Endothelial cell of umbilical vein (primary cell): Measurements from ENCODE around the gene ZBTB25. TPM values are rescaled to one million over a fixed set of nuclear protein-coding genes. Genes with fewer than 3 reads are reported as not detected.

Experiments
- BruUV-seq: library from RNA; stranded (reverse); fragments of 400-500 nt; replicated peaks from 2 replicates; lab custom pipeline; 2021; lab: Mats Ljungman, UMichigan
- CTCF ChIA-PET: fragments of 300-600, 350-600 bp; sonication (Branson Sonifier 250); formaldehyde crosslinking; loops from one replicate; lab custom pipeline; 2021; ENCODE audit warnings: antibody characterized with exemption, inconsistent platforms; lab: Charles Lee
- POLR2A ChIA-PET: fragments of 300-600, 350-600 bp; sonication (Branson Sonifier 250); formaldehyde crosslinking; loops from one replicate; lab custom pipeline; 2021; ENCODE audit warnings: antibody characterized with exemption, inconsistent platforms; lab: Charles Lee
- DNase-seq: peaks from one replicate; pipeline ENCODE4 v3.0.0-alpha.2; 2011; ENCODE audit warnings: low read depth, low spot score
- FAIRE-seq: peaks from 2 replicates; lab custom pipeline; 2011; peaks lifted over from hg19 to GRCh38; lab: Jason Lieb, UNC
- H2AFZ ChIP-seq: 2 replicates; pipeline ENCODE4 v1.6.0; 2012; ENCODE audit warnings: low read depth, low read length, control low read depth, inconsistent platforms
- H3K27ac ChIP-seq: 2 replicates; pipeline ENCODE4 v1.5.1; 2011; ENCODE audit warnings: low read depth, mild to moderate bottlenecking, control low read depth, low read length, moderate library complexity; ENCODE audit not compliant: insufficient read depth
- H3K27me3 ChIP-seq, 2 experiments: 2 replicates each; pipeline versions ENCODE4 v1.6.0 to v1.6.1; 2011; ENCODE audit warnings: low read length in 2 of 2, mixed read lengths in 1 of 2; ENCODE audit not compliant: control insufficient read depth in 2 of 2, insufficient read depth in 2 of 2
- H3K36me3 ChIP-seq, 2 experiments: 2 replicates in 1 of 2; 3 replicates in 1 of 2; pipeline ENCODE4 v1.5.1; 2011; ENCODE audit warnings: low read length in 2 of 2, mild to moderate bottlenecking in 1 of 2, moderate library complexity in 1 of 2; ENCODE audit not compliant: control insufficient read depth in 2 of 2, insufficient read depth in 2 of 2; ENCODE audit errors: extremely low read depth in 1 of 2
- H3K4me1 ChIP-seq: 3 replicates; pipeline ENCODE4 v1.5.1; 2011; ENCODE audit warnings: mild to moderate bottlenecking, low read length; ENCODE audit not compliant: control insufficient read depth, insufficient read depth; ENCODE audit errors: extremely low read depth
- H3K4me2 ChIP-seq: 2 replicates; pipeline ENCODE4 v1.6.1; 2011; ENCODE audit warnings: low read length, control low read depth, mixed read lengths; ENCODE audit not compliant: insufficient read depth
- H3K4me3 ChIP-seq, 3 experiments: fragments of 200-600 bp in 1 of 3; sonication (generic), shearing (Covaris generic) in 1 of 3; replicated peaks in 1 of 3; 2 replicates each; pipeline ENCODE4 v1.5.1; 2011 to 2016; ENCODE audit warnings: control low read depth in 3 of 3, low read length in 3 of 3, mild to moderate bottlenecking in 2 of 3, inconsistent platforms in 1 of 3, low read depth in 1 of 3, moderate library complexity in 1 of 3; ENCODE audit not compliant: insufficient read depth in 1 of 3
- H3K79me2 ChIP-seq: 2 replicates; pipeline ENCODE4 v1.6.0; 2012; ENCODE audit warnings: low read length, inconsistent platforms; ENCODE audit not compliant: control insufficient read depth, insufficient read depth
- H3K9ac ChIP-seq: replicated peaks from 2 replicates; pipeline ENCODE3; 2011; ENCODE audit warnings: low read length, control low read depth; ENCODE audit not compliant: insufficient read depth; ENCODE audit errors: extremely low read depth
- H3K9me1 ChIP-seq: replicated peaks from 3 replicates; pipeline ENCODE4 v1.6.0; 2011; ENCODE audit warnings: mild to moderate bottlenecking, low read length; ENCODE audit not compliant: control insufficient read depth, insufficient read depth; ENCODE audit errors: extremely low read depth
- H3K9me3 ChIP-seq: replicated peaks from 2 replicates; pipeline ENCODE4 v1.5.1; 2012; ENCODE audit warnings: low read length, inconsistent platforms; ENCODE audit not compliant: control insufficient read depth, insufficient read depth
- H4K20me1 ChIP-seq: replicated peaks from 2 replicates; pipeline ENCODE3; 2011; ENCODE audit warnings: mild to moderate bottlenecking, low read length; ENCODE audit not compliant: control insufficient read depth, insufficient read depth; ENCODE audit errors: extremely low read depth
- EZH2 ChIP-seq: IDR thresholded peaks from 2 replicates; pipeline ENCODE4 v1.6.1; 2012; ENCODE audit warnings: borderline replicate concordance, low read depth, mild to moderate bottlenecking, moderate library complexity, low read length, inconsistent platforms; ENCODE audit not compliant: severe bottlenecking
- GATA2 ChIP-seq: IDR thresholded peaks from 2 replicates; pipeline ENCODE4 v1.7.0; 2011; ENCODE audit warnings: low read depth, mild to moderate bottlenecking, moderate library complexity, mixed read lengths, low read length; ENCODE audit not compliant: insufficient read length, insufficient read depth
- dilution Hi-C: fragments of 300-500 bp; cut with MboI; formaldehyde crosslinking; loops from one replicate; pipeline ENCODE4 v1.15.0; 2019; ENCODE audit warnings: low sequenced_read_pairs; ENCODE audit not compliant: extremely low pct_ligation_motif_present
- intact Hi-C: fragments of 100-400 bp; cut with micrococcal nuclease; formaldehyde crosslinking; loops from one replicate; pipeline ENCODE4 v1.10.0; 2022
- polyA plus RNA-seq, 4 experiments: library from polyadenylated mRNA; depleted of rRNA in 3 of 4; stranded (reverse) in 3 of 4; unstranded in 1 of 4; fragments of >200 nt; gene quantifications; 2 replicates each; pipeline versions ENCODE4 v1.2.1 to v1.2.3, GENCODE V29; 2011 to 2012; ENCODE audit warnings: missing spikeins in 1 of 4
- total RNA-seq: library from RNA; stranded (reverse); gene quantifications from 2 replicates; pipeline ENCODE4 v1.2.3, GENCODE V29; 2021
- TF ChIP-seq, protein P1 (sequence below): IDR thresholded peaks from 2 replicates; pipeline ENCODE4 v1.6.1; 2011; ENCODE audit not compliant: insufficient read depth, insufficient read length
- TF ChIP-seq, protein P2 (sequence below), 2 donors: IDR thresholded peaks; 1 replicate in 1 of 2; 2 replicates in 1 of 2; pipeline ENCODE4 v1.5.1; 2011; ENCODE audit warnings: low read length in 2 of 2, mild to moderate bottlenecking in 2 of 2, moderate library complexity in 2 of 2, control low read depth in 1 of 2, inconsistent platforms in 1 of 2, low read depth in 1 of 2; ENCODE audit not compliant: insufficient read depth in 1 of 2; ENCODE audit errors: extremely low read depth in 1 of 2

ZBTB25 gene
- total and polyA plus RNA-seq, 2 donors (not counting 3 experiments of a cell fraction or from before 2014, with no cell fraction given) = 3.2 to 7.7 TPM

DNA sequence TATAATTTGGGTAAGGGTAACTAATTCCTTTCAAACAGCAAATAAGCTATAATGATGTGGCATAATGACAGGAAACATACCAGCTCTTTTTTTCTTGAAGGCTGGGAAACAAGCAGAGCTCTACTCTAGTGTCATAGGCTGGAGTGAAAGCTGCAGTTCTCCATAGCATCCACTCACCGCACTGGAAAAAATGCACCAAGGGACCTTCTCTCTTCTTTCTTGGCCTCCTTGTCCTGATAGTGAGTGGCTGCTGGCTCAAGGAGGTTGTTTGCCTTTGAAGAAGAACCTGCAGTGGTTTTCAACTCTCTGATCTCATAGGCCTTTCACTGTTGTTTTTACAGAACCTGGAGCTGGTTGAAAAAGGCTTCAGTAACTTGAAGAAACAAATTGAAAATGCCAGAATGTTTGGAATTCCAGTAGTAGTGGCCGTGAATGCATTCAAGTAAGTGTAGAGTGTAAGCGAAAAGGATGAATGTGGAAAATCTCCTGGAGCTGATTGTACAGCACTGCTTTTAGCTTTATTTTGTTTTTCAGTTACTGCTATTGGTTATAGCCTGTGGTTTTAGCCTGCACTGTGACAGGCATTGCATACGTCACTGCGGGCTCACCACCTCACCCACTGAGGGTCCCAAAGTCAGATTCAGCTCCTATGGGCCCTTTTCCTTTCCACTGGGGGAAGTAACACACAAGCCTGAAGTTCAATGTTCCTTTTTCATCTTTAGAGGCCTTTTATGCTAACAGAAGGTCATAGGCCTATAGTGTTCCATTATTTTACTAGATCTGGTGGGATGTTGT, 55.6 kb downstream of the ZBTB25 start:
- Histone ChIP-seq H3K36me3 (peaks cover 0 to 4% of the 10 kb centered on the region in 2 experiments), H3K4me1 (peaks cover 16% of the 10 kb centered on the region), H3K4me3 (no peak overlapping the region), H3K9me3 (no peaks in the 10 kb centered on the region), H3K4me2 (no peak overlapping the region), H2AFZ (no peak overlapping the region), H3K27ac (no peak overlapping the region), H3K9ac (no peak overlapping the region), H3K79me2 (no peaks in the 10 kb centered on the region), H3K27me3 (no peaks in the 10 kb centered on the region), H4K20me1 (no peaks in the 10 kb centered on the region), H3K9me1 (no peaks in the 10 kb centered on the region)
- POLR2A ChIA-PET = no interaction called here
- intact Hi-C loops = no loop called here
- CTCF ChIA-PET = interaction anchor here (0.5 to 1.8 kb wide), 5 partner anchors 12 to 145 kb away, joined by 3 to 7 read pairs (median 4); no protein-coding TSS in a partner anchor
- no peak for TF ChIP-seq EZH2
- TF ChIP-seq, protein P1, sequence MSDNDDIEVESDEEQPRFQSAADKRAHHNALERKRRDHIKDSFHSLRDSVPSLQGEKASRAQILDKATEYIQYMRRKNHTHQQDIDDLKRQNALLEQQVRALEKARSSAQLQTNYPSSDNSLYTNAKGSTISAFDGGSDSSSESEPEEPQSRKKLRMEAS = no peak
- DNase-seq = no peak
- dilution Hi-C loops = no loop called here
- BruUV-seq = no TSS peak
- no peak for FAIRE-seq

DNA sequence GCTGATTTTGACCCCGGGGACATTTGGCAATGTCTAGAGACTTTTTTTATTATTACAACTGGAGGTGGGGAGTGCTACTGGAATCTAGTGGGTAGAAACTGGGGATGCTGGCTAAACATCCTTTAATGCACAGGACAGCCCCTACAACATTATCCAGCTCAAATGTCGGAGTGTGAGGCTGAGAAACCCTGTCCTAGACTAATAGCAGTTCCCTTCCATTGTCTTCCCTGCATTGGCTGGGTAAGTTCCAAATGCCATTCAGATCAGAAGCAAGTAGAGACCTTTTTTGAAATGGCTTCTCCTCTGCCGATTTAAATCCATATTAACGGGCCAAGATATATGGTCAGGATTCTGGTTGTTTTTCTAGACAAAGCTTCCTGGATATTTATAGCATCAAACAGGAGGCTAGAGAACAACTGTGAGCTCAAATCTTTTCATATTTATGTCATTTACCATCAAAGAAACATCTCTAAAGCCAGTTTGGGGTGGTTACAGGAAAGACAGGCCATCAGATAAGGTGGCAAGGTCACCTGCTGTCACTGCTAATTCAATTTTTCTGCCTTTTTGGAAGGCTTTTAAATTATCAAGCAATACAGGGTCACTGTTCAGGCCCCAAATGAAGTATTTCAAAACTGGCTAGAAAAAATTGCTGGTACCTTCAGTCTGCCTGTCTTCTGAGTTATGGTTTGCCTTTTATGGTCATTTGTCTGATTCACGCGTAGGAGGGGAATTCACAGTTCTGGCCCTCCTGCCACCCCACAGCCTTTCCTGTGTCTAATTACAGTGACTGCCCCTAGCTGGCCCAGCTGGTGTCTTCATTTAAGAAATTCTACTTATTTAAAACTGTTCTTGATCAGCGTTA, 58.4 kb downstream of the ZBTB25 start:
- peaks cover 4 to 7% of the 10 kb centered on the region in 2 experiments for H3K36me3 ChIP-seq
- dilution Hi-C loops (no loop called here), intact Hi-C loops (no loop called here)
- peak overlapping the region; percentile 24 for H3K9ac ChIP-seq
- H3K4me2 ChIP-seq = peak overlapping the region; percentile 34
- peak; percentile 84 for DNase-seq
- ChIA-PET POLR2A (no interaction called here), CTCF (interaction anchor here (1.0 to 2.3 kb wide), 10 partner anchors 9 to 66 kb away, joined by 3 to 19 read pairs (median 4); partner anchors contain the start of gene MTHFD1)
- peak overlapping the region; percentile 79 for H3K27ac ChIP-seq
- peak; percentile 94 for FAIRE-seq
- peak overlapping the region; percentile 87 for H2AFZ ChIP-seq
- no peaks in the 10 kb centered on the region for H3K9me1 ChIP-seq
- H3K4me3 ChIP-seq = no peak overlapping the region
- peaks cover 16% of the 10 kb centered on the region for H3K4me1 ChIP-seq
- TSS peak; percentile 96 for BruUV-seq
- TF ChIP-seq GATA2 = peak; percentile 68
- TF ChIP-seq, protein P2, sequence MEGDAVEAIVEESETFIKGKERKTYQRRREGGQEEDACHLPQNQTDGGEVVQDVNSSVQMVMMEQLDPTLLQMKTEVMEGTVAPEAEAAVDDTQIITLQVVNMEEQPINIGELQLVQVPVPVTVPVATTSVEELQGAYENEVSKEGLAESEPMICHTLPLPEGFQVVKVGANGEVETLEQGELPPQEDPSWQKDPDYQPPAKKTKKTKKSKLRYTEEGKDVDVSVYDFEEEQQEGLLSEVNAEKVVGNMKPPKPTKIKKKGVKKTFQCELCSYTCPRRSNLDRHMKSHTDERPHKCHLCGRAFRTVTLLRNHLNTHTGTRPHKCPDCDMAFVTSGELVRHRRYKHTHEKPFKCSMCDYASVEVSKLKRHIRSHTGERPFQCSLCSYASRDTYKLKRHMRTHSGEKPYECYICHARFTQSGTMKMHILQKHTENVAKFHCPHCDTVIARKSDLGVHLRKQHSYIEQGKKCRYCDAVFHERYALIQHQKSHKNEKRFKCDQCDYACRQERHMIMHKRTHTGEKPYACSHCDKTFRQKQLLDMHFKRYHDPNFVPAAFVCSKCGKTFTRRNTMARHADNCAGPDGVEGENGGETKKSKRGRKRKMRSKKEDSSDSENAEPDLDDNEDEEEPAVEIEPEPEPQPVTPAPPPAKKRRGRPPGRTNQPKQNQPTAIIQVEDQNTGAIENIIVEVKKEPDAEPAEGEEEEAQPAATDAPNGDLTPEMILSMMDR (IDR thresholded peaks at IDR 0.05; ENCODE audit: extremely low read depth in 1 of 2, insufficient read depth in 1 of 2, low read depth in 1 of 2, low read length in 2 of 2) = no peak
- no peaks in the 10 kb centered on the region for H3K79me2 ChIP-seq
- H3K27me3 ChIP-seq = no peaks in the 10 kb centered on the region
- no peaks in the 10 kb centered on the region for H3K9me3 ChIP-seq
- no peaks in the 10 kb centered on the region for H4K20me1 ChIP-seq
